Measurements from ENCODE around the gene PKNOX1. TPM values are rescaled to one million over a fixed set of nuclear protein-coding genes. Genes with fewer than 3 reads are reported as not detected.

PKNOX1 gene
- total RNA-seq, 1 experiment from 2014 or later, result 43.4 TPM

DNA sequence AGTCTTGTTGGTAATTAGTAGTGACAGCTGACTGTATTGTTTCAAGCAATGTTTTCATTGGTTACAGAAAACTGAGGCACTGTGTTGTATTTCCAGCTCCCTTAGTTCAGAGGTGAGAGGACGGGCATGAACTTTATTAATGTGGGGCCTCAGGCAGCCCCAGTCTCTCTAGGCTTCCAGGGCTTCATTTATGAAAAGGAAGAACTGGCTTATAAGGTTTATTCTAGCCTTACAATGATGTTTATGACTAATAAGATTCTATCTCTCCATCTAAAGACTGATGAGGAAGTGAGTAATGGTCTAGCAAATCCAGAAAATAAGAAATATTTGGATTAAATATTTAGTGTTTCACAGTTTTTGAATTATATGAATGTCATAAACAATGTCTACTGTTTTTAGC is 59.7 kb downstream of the PKNOX1 start:
- Histone ChIP-seq H3K79me1 (ENCODE audit: insufficient read depth, low read depth, low read length, poor library complexity, severe bottlenecking) (no peaks in the 10 kb centered on the region), H2BK120ac (ENCODE audit: low read depth, low read length, poor library complexity, severe bottlenecking) (no peak overlapping the region), H3K27ac (ENCODE audit: insufficient read length, low read depth, low read length) (no peak overlapping the region), H3K4ac (ENCODE audit: low read depth, low read length) (no peak overlapping the region), H3K9ac (ENCODE audit: extremely low read depth, insufficient read length, low read length) (no peak overlapping the region), H3K9me3 (ENCODE audit: control insufficient read depth, low read depth, low read length) (no peaks in the 10 kb centered on the region), H3K23ac (ENCODE audit: insufficient read length, low read depth, low read length) (no peak overlapping the region), H3K79me2 (ENCODE audit: insufficient read depth, low read length) (no peaks in the 10 kb centered on the region), H3K18ac (ENCODE audit: insufficient read length, low read depth, low read length) (no peak overlapping the region), H3K23me2 (ENCODE audit: insufficient read length, low read depth, low read length, poor library complexity, severe bottlenecking) (no peaks in the 10 kb centered on the region), H2AK5ac (ENCODE audit: insufficient read length, low read length) (no peak overlapping the region), H2AFZ (ENCODE audit: low read length) (no peak overlapping the region), H2BK20ac (ENCODE audit: low read depth, low read length, poor library complexity, severe bottlenecking) (no peak overlapping the region), H2BK12ac (ENCODE audit: insufficient read length, low read depth, low read length) (no peak overlapping the region), H2BK5ac (ENCODE audit: insufficient read length, low read length) (no peak overlapping the region), H3K4me1 (ENCODE audit: insufficient read depth, low read length) (no peaks in the 10 kb centered on the region), H3T11ph (ENCODE audit: low read length) (no peak overlapping the region), H3K4me2 (ENCODE audit: insufficient read depth, insufficient read length, low read length) (no peak overlapping the region), H4K20me1 (ENCODE audit: control insufficient read depth, insufficient read depth, insufficient read length) (no peaks in the 10 kb centered on the region), H4K5ac (ENCODE audit: insufficient read length, low read depth, low read length) (no peak overlapping the region), H4K91ac (ENCODE audit: insufficient read length, low read depth, low read length) (no peak overlapping the region), H4K8ac (replicated peaks; ENCODE audit: insufficient read length, low read depth, low read length) (no peak overlapping the region), H3K56ac (ENCODE audit: insufficient read length, low read depth, low read length) (no peak overlapping the region), H2BK15ac (ENCODE audit: low read depth, low read length) (no peak overlapping the region), H3K27me3 (ENCODE audit: insufficient read depth, low read length) (no peaks in the 10 kb centered on the region), H3K14ac (ENCODE audit: insufficient read depth, low read length) (no peak overlapping the region)
- Mint-ChIP-seq H3K36me3 (ENCODE audit: insufficient read depth in 1 of 3, low read depth in 3 of 3) (peaks cover 14 to 43% (median 31%) of the 10 kb centered on the region in 3 experiments; a peak in 6 of 7 replicates), H3K27ac (no peak overlapping the region; a peak in 1 of 7 replicates), H3K4me1 (no peaks in the 10 kb centered on the region), H3K27me3 (ENCODE audit: low read depth) (no peaks in the 10 kb centered on the region), H3K4me3 (no peak overlapping the region), H3K9me3 (no peaks in the 10 kb centered on the region)
- DNase-seq, result no peak
- no CpG with 5 or more reads among the region's 1 CpG for WGBS (ENCODE audit: extremely low coverage, insufficient read length, low lambda C conversion rate)
- TF ChIP-seq, protein P1, sequence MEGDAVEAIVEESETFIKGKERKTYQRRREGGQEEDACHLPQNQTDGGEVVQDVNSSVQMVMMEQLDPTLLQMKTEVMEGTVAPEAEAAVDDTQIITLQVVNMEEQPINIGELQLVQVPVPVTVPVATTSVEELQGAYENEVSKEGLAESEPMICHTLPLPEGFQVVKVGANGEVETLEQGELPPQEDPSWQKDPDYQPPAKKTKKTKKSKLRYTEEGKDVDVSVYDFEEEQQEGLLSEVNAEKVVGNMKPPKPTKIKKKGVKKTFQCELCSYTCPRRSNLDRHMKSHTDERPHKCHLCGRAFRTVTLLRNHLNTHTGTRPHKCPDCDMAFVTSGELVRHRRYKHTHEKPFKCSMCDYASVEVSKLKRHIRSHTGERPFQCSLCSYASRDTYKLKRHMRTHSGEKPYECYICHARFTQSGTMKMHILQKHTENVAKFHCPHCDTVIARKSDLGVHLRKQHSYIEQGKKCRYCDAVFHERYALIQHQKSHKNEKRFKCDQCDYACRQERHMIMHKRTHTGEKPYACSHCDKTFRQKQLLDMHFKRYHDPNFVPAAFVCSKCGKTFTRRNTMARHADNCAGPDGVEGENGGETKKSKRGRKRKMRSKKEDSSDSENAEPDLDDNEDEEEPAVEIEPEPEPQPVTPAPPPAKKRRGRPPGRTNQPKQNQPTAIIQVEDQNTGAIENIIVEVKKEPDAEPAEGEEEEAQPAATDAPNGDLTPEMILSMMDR (conservative IDR thresholded peaks at IDR 0.05), result no peak

Data from H9 (cell line).